HG03175 (cell line): ENCODE results near the gene OAS3.
"Not testable (repeated sequence)": the region's sequence is repeated elsewhere in the genome, so short reads cannot be mapped to it uniquely, and the experiment has no call there.

Experiments
- ATAC-seq: cut with Tn5 transposase; IDR thresholded peaks from one replicate; pipeline ENCODE4 v1.9.1; 2021; ENCODE audit warnings: mild to moderate bottlenecking, moderate library complexity; ENCODE audit not compliant: unreplicated experiment

OAS3 gene

DNA sequence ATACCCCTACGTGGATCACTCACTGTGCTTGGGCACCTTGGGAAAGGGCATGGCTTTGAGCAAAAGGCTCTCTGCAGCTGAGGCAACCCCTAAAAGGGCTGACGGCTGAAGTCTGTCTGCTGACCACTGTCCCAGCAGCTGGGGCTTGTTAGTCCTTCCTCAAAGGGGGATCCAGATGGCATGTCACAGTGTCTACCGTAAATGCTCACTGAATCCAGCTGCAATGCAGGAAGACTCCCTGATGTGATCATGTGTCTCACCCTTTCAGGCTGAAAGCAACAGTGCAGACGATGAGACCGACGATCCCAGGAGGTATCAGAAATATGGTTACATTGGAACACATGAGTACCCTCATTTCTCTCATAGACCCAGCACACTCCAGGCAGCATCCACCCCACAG lies 19.2 kb upstream of the OAS3 start:
- no peak for ATAC-seq

DNA sequence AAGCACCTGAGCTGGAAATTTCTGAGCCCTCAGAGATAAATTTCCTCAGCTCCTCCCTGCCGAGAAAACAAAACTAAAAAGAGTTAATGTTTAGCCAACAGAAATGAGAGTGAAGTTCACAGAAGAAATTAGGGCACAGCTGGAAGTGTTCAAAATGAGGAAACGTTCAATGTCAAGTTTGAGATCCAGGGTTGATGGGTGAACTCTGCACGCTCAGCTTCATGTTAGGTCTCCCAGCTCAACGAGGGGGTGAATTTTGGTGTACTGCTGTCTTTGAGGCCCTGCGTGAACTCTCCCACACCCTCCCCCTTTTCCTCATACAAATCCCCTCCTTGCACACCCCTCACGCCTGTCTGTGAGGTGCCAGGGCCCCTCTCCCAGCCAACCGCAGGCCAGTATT lies 13.3 kb upstream of the OAS3 start:
- peak; percentile 91 for ATAC-seq

DNA sequence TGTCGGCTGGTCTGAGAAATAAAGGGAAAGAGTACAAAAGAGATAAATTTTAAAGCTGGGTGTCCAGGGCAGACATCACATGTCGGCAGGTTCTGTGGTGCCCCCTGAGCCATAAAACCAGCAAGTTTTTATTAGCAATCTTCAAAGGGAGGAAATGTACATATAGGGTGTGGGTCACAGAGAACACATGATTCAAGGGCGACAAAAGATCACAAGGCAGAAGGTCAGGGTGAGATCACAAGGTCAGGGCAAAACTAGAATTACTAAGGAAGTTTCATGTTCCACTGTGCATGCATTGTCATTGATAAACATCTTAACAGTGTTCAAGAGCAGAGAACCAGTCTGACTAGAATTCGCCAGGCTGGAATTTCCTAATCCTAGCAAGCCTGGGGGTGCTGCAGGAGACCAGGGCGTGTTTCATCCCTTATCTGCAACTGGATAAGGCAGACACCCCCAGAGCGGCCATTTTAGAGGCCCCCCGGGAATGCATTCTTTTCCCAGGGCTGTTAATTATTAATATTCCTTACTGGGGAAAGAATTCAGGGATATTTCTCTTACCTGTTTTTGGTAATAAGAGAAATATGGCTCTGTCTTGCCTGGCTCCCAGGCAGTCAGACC lies 11.7 kb upstream of the OAS3 start:
- not testable (repeated sequence) for ATAC-seq

DNA sequence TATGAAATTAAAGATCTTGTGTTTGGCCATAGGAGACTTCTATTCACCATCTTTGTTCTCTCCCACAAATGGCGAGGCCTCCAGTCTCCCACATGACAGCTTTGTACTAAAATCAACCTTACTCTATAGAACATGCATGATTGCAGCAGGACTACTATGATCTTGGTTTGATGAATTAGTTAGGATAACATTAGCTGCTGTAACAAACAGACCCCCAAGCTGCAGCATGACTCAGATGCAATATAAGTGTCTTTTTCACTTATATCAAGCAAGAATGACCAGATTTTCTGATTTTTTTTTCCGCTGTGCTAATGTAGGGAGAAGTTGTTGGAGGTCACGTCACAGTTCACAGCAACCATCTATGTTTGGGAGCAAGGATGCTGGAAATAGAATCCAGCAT lies 10.8 kb upstream of the OAS3 start:
- ATAC-seq: no peak

DNA sequence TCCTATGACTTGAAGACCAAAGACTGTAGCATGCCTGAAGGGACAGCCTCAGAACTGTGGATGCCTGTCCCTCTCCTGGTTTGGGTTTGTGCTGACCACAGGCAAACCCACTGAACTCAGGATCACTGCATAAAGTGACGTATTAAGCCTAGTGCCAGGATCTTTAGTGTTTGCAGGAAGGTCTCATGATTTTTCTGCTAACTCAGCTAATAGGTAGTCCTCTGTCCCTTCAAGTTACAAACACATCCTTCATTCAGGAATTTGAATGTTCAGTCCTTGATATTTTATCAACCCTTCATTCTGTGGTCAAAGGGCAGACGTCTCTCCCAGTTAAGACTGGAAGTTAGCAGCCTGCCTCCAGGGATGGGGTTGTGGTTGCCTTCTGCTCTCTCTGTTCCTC lies 10.3 kb upstream of the OAS3 start:
- no peak for ATAC-seq

DNA sequence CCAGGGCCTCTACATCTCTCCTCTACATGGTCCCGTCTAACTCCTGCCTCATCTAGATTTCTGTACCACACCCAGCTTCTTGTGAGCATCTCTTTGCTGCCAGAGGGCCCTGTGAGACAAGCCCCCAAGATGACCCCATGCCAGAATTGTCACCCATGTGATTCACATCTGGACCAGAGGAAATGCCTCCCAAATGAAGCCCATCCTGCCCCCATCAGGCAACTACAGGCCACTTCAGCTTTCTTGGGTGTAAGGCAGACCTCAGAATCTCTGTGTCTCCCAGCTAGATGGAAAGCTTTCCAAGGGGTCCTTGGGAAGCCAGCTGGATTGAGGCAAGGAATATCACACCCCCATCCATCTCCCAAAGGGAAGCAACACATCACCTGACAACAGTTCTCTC lies 9.3 kb upstream of the OAS3 start:
- ATAC-seq: no peak

DNA sequence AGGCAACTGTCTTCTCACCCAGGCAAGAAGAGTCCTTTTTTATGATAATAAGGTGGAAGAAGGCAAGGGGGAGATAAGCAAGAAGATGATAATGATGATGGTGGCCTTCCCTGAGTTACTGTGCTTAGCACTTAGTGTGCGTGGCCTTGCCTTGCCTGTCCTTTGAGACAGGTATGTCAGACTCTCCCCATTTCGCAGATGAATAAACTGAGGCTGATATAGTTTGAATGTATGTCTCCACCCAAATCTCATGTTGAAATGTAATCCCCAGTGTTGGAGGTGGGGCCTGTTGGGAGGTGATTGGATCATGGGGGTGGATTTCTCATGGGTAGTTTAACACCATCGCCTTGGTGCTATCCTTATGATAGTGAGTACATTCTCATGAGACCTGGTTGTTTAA lies 8.6 kb upstream of the OAS3 start:
- no peak for ATAC-seq

DNA sequence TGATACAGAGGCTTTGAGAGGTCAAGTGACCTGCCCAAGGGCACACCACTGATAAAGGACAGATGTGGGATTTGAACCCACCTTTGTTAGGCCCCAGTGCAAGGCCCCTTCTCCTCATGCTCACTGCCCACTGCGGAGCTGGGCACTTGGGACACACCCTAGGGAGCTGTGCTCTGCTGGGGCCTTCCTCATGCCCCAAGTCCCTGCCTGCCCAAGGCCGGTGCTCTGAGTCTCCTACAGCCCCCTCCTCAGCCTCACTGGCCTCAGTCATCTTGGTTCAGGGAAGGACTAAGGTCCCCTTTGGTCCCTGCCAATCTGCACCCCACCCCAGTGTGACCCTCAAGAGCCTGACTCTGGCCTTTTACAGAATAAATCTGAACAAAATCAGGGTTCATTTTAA lies 7.9 kb upstream of the OAS3 start:
- no peak for ATAC-seq

DNA sequence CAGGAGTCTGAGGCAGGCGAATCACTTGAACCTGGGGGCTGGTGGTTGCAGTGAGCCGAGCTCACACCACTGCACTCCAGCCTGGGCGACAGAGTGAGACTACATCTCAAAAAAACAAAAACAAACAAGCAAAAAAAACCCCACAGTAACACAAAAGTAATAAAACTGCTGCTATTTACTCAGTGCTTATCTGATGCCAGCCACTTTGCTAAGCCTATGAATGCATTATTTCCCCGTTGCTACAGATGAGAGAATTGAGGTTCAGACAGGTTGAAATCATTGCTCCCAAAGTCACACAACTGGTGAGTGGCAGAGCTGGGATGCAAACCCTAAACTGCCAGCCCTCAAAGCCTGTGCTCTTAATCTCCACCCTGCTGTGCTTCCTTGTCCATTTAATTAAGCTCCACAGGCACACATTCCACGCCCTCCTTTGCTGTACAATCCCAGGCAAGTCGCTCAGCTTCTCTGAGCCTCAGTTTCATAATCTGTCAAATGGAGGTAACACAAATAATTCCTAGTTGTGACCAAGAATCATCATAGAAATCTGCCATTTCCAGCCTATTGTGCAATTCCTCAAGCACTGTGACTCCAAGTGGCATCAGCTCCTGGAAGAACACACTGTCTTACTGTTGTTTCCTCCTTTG lies 5.7 kb upstream of the OAS3 start:
- ATAC-seq: no peak

DNA sequence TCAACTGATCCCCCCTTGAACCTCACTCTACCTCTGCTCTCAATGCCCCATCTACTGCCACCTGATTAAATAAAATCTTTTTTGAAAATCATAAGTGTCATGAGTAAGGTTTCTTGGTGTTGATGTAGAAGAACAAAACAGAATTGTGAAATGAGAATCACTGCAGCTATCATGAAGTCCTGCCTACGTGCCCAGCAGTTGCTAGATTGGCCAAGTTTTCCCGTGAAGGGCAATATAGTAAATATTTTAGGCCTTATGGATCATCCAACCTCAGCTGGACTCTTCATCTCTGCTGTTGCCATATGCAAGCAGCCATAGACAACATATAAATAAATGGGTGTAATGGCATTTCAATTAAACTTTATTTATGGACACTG lies 5.2 kb upstream of the OAS3 start:
- no peak for ATAC-seq

DNA sequence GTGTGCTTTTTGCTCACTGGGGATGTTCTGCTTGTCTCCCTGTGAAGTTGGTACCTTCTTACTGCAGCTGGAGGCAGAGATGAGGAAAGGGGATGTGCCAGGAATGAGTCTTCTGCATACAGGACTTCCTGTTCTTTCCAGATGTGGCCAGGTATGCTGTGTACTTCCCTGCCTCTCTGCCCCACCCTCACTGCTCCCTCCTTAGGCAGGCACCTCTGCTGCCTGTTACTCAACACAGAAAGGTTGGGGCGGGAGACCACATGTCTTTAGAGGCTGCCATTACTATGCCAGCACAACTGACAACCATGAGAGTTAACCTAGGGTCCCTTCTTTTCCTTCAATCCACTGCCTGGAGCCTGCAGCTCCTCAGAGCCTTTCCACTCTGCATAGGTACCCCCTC lies 2.0 kb upstream of the OAS3 start:
- no peak for ATAC-seq

DNA sequence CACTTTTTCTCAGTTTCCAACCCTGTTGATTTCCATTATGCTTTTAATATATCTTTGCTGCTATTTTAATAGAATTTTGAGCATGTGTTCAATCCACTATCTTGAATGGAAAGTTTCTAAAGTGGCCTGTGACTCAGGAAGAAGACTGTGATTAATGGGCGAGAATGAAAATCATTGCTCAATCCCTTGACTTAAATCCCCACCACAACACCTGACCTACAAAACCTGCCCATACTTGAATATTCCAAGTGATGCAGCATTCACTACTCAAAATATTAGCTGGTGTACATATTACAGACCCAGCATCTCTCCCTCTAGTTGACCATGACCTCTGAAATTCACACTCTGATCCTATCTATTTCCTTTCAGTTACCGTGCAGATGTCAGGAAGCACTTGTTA lies 1.3 kb upstream of the OAS3 start:
- no peak for ATAC-seq

DNA sequence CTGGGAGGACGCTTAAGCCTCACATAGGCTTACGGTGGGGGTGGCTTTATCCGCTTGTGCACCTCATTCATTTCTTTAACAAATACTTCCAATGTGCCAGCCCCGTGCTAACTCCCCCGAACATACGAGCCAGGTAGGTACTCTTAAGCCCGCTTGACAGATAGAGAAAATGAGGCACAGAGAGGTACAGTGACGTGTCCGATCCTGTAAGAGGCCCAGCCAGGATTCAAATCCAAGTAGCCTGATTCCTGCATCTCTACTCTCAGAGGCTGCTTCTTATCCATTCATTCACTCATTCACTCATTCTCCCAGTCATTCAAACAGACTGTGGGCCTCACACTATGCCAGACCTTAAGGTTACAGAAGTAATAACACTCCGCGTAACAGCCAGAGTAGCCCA lies 477 bp downstream of the OAS3 start:
- ATAC-seq: no peak

DNA sequence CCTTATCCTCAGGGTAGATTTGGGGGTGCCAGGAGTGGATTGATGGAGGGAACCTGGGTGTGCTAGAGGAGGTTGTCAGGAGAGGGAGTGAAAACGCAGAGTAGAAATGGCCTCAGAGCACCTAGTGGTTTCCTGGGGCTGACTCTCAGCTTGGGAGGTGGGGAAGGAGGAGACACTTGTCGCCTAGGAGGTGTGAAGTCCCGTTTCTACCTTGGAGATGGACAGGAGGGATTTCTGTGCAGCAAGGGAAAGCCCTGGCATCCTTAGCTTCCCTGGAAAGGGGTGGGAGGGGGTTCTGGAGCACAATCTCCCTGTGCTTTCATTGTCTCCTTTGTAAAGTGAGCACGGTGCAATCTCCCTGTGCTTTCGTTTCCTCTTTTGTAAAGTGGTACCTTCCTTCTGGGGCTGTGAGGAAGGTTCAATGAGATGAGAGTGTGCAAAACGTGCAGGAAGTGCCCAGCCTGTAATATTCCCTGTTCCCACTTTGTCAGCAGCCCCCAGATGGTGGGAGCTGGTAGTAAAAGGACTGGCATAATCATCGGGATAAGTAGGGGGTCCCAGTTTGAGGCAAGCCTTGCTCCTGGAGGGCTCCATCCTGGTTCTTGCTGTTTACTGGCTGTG lies 1.6 kb downstream of the OAS3 start:
- ATAC-seq: peak; percentile 72

DNA sequence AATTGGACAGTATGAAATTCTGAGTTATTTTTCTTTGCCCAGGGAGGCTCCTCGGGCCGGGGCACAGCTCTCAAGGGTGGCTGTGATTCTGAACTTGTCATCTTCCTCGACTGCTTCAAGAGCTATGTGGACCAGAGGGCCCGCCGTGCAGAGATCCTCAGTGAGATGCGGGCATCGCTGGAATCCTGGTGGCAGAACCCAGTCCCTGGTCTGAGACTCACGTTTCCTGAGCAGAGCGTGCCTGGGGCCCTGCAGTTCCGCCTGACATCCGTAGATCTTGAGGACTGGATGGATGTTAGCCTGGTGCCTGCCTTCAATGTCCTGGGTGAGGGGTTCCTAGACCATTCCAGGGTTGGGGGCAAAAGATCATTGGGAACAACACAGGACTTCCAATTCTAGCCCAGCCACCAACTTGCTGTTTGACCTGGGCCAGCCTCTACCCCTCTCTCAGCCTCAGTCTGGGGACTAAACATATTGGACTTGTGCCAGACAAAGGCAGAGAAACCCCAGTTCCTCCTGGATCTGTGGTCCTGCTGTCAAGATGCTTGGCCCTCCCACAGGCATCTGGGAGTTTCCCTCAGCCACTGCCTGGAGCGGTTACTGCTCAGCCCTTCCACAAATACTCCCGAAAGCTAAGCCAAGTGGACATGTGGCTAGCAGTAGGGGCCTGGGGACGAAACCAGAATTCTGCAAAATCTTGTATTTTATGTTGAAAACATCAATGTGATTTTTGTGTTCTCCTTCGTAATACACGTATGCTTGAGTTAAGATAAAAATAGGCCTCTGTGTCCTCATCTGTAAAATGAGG lies 3.5 kb downstream of the OAS3 start:
- ATAC-seq: no peak

DNA sequence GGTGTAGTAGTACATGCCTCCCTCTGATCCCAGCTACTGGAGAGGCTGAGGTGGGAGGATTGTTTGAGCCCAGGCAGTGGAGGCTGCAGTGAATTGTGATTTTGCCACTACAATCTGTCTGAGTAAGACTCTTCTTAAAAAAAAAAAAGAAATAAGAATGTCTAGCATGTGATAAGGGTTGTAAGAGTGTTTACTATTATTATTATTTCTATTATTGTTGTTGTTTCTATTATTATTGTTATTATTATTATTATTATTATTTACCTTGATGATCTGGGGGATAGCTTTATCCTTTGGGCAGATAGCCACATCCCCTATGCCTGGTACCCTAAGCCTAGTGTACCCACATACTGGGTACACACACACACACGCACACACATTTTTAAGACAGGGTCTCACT lies 4.3 kb downstream of the OAS3 start:
- ATAC-seq: no peak

DNA sequence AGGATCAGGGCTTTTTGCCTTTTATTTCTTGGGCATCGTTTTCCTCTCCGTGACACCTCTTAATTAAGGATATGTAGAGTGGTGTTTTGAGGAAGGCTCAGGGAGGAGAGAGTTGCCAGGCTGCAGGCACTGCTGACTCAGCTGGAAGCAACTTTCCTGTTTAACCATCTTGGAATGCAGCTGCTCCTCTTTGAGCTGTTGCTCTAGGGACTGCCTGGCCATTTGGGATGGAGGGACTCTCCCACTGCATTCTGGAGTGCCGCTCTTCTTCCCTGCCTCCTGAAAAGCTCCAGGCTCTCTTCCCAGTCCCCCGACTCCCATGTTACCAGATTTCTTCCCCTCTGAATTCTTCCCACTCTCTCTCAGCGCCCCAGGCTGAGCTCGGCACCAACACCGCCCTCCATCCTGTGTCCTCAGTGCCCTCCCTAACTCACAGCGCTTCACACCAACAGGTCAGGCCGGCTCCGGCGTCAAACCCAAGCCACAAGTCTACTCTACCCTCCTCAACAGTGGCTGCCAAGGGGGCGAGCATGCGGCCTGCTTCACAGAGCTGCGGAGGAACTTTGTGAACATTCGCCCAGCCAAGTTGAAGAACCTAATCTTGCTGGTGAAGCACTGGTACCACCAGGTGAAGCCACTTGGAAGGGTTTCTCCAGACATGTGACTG lies 5.9 kb downstream of the OAS3 start:
- no peak for ATAC-seq

DNA sequence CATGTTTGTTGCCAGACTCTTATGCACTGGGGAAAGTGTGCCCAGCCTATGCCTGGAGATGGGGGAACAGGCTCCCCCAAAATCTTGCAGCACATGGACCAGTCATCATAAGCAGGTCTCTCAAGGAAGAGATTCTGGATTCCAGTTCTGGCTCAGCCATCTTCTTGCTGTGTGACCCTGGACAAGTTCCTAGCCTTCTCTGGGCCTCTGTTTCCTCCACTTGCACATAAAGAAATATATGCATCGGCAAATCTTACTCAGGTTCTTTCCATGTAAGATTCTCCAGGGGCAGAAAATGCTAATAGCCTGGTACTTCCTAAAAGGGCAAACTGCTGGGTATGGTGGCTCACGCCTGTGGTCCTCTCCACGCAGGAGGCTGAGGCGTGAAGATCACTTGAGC lies 7.2 kb downstream of the OAS3 start:
- no peak for ATAC-seq

DNA sequence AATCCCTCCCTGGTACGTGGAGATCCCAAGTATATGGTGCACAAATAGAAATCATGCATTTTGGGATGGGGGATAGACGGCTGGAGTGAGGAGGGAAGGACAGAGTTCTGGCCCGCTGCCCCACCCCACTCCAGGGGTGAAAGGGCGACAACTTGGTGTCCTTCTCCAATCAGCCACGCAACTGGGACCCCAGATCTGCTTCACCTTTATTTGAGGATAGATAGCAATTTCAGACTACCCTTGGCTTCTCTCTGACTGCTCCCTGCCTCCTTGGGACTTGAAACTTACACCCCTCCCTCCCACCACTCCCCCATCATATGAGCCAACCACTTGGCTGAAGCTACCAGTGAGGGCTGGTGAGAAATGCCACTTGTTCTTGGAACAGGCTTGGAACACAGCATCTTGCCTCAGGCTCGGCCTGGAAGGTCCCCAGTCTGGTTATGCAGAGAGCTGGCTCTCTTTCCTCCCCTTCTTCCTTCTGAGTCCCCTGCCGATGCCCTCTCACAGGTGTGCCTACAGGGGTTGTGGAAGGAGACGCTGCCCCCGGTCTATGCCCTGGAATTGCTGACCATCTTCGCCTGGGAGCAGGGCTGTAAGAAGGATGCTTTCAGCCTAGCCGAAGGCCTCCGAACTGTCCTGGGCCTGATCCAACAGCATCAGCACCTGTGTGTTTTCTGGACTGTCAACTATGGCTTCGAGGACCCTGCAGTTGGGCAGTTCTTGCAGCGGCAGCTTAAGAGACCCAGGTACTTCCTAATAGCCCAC lies 8.1 kb downstream of the OAS3 start:
- ATAC-seq: no peak

DNA sequence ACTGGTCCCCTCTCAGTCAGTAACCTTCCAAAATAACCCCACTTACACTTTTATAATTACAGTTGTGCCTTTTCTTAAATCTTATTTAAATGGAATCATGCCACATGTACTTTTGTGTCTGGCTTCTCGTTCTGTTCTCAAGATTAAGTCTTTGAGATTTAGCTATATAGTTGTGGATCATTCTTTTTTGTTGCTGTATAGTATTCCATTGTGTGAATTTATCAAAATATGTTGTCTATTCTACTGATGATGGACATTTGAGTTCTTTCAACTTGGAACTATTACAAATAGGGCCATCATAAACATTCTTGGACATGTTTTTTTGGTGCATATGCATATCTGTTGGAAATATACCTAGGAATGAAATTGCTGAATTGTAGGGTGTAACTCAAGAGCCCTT lies 9.0 kb downstream of the OAS3 start:
- ATAC-seq: no peak

DNA sequence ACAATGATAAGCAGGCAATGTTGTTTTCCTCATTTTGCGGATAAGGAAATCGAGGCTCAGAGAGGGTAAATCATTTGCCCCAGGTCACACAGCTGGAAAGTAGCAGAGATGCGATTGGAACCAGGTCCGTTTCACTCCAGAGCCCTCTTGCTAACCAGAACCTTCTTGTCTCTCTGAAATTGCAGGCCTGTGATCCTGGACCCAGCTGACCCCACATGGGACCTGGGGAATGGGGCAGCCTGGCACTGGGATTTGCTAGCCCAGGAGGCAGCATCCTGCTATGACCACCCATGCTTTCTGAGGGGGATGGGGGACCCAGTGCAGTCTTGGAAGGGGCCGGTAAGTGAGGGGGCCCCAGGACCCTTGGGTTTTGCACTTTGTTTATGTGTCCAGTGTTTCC lies 9.5 kb downstream of the OAS3 start:
- no peak for ATAC-seq
